NCI-H2227 (cell line): ENCODE measurements around the gene SRPRB.
"Not testable (repeated sequence)": the region's sequence is repeated elsewhere in the genome, so short reads cannot be mapped to it uniquely, and the experiment has no call there.

Source experiments
- DNase-seq: peaks from one replicate; lab custom pipeline; 2025; ENCODE audit not compliant: unreplicated experiment; lab: John Stamatoyannopoulos, UW

SRPRB gene

DNA sequence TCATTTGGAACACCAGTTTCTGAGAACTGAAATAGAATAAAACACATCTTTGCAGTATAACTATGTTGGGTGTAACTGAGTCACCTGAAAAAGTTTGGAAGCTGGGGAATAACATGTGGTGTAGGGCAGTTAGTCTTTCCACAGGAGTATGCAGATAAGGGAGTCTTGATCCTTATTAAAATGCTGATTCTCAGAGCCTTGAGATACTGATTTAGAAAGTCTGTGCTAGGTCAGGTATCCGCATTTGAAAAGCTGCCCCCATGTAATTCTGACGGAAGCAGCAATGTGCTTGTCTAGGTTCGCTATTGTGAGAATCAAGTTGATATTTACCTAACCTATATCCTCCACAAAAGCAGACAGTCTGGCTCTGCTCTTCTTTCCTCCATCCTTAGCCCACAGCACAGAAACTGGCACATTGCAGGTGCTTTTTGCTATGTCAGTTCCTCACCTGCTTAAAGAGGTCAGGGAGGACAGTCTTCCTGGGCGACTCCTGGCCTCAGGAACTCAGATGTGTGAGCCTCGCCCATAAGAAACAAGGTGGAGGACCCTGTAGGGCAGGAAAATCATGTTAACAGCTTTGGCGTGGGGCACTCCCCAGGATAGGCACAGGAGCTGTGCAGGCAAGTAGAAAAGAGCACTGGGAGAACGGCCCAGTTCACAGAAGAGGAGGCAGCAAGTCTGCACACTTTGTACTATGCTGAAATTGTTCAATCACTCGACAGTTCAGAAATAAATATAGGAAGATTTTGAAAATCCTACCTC lies 27.6 kb upstream of the SRPRB start:
- DNase-seq: no peak

DNA sequence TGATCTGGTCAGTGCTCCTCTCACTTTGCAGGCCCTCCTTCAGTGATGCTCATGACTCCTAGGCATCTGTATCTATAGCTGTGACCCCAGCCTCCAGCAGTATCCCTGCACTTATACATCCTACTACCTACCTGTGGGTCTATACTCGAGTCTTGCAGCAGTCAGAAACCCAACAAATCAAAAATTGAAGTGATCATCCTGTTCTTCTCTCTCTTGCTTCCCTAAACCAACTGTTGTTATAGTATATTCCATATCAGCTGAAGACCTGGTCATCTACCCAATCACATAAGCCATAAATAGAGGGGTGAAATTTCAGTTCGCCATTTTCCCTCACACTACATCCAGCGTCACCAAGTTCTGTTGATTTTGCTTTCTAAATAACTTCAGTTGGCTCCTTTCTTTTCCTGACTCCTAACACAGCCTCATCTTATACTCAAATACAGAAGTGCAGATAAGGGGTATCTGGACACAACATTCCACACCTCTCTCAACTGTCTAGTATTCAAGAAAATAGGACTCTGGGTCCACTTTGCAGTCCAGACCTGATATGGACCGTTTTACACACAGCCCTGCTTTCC lies 25.9 kb upstream of the SRPRB start:
- no peak for DNase-seq

DNA sequence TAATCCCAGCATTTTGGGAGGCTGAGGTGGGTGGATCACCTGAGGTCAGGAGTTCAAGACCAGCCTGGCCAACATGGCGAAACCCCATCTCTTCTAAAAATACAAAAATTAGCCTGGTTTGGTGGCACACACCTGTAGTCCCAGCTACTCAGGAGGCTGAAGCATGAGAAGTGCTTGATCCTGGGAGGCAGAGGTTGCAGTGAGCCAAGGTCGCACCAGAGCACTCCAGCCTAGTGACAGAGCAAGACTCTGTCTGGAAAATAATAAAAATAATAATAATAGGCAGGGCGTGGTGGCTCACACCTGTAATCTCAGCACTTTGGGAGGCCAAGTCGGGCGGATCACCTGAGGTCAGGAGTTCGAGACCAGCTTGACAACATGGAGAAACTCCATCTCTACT lies 24.9 kb upstream of the SRPRB start:
- not testable (repeated sequence) for DNase-seq

DNA sequence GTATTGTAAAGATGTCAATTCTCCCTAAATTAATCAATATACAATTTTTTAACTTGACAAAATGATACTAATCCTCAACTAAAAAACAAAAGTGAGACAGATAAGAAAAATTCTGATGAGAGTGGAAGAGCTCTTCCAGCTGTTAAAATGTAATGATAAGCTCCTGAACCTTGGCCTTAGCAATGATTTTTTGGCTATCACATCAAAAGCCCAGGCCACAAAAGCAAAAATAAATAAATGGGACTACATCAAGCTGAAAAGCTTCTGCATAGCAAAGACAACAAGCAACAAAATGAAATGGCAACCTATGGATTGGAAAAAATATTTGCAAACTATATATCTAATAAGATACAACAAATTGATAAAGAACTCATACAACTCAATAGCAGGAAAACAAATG lies 24.0 kb upstream of the SRPRB start:
- DNase-seq: no peak

DNA sequence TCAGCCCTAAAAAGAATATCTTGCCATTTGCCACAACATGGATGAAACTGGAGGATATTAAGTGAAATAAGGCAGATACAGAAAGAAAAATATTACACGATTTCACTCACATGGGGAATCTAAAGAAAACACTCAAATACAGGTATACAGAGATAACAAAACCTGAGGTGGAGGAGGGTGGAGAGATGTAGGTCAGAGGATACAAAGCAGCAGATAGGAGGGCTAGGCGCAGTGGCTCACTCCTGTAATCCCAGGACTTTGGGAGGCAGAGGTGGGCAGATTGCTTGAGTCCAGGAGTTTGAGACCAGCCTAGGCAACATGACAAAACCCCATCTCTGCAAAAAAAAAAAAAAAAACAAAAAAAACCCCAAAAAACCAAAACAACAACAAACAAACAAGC lies 23.2 kb upstream of the SRPRB start:
- no peak for DNase-seq

DNA sequence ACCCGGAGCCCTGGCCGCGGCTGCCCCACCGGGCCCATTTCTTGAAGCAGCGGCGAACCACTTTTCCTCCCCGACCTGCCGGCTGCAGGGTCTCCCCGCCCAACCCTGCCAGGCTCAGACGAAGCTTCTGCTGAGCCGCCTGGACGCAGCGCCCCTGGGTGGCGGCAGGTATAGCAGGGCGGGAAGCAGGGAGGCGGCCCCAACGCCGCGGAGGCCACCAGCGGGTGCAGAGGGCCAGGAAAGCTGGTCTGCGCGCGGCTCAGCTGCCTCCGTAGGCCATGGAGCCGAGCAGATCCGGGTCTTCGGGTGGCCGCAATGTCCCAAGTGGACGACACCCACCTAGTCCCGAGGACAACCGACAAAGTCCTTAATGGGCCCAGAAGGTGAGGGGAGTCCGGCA lies 21.9 kb upstream of the SRPRB start:
- DNase-seq: no peak

DNA sequence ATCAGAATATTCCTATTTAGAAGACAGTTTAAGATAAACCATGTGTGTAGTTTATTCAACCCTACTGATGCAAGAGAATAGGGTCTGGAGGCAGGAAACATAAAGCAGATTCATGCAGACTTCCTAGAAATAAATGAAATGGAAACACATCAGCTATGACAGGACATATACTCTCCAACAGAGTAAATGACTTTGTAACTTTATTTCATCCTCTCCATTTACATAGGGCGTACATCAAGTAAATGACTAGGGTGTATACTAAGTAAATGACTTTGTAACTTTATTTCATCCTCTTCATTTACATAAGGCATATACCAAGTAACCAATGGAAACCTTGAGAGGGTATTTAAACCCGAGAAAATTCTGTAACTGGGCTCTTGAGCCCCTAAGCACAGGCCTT lies 17.6 kb upstream of the SRPRB start:
- no peak for DNase-seq

DNA sequence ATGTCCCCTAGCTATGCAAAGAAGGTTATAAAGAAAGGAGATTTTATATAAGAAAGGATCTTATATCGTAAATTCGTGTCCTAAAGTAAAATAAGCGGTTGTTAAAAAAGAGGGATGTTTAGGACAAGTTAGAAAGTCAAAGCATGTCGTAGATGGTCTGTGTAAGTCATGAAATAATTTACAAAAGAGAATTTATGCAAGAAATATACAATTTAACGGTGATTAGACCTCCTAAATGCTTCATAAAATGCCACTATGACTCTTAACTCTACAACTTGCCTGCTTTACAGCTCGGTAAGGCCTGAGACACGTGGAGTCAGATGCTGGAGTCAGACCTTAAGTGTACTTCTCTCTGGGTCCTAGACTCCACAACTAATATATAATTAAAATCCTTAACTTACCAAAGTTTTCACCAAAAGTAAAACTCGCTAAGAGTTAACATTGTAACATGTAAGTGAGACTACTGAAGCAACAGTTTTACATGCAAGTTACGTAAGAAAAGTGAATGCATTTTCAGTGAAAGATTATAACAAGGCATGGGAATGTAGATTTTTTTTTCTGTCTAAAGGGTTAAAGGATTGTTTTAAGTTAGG lies 13.3 kb upstream of the SRPRB start:
- peak; percentile 19 for DNase-seq

DNA sequence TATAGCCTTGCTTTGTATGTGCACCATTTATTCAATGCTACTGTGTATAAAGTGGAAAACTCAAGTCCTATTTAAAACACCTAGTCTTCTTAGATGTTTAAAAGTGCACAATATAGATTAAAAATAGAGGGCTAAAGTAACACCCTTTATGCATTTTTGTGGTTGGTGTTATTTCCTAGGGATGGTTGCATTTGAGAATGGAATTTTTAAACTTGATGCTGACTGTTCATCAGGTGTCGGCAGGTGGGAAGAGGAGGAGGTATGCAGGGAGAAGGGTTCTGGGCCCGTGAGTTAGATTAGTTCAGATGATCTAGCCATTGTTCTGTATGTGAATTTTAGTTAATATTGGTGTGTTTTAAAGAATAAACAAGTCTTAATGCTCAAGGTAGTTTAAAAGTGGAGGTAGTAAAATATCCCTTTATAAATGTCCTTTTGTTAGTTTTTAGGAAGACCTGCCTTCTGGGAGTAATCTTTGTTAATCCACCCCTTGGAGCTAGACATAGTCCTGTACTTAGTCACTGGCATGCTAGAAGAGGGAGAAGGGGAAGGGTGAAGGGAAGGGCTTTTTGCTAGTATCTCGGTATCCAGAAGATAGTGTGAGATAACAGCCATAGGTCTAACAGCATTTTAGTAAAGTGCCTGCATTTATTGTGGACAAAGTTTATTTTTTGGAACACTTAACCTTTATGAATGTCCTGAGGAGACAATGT lies 8.1 kb upstream of the SRPRB start:
- no peak for DNase-seq

DNA sequence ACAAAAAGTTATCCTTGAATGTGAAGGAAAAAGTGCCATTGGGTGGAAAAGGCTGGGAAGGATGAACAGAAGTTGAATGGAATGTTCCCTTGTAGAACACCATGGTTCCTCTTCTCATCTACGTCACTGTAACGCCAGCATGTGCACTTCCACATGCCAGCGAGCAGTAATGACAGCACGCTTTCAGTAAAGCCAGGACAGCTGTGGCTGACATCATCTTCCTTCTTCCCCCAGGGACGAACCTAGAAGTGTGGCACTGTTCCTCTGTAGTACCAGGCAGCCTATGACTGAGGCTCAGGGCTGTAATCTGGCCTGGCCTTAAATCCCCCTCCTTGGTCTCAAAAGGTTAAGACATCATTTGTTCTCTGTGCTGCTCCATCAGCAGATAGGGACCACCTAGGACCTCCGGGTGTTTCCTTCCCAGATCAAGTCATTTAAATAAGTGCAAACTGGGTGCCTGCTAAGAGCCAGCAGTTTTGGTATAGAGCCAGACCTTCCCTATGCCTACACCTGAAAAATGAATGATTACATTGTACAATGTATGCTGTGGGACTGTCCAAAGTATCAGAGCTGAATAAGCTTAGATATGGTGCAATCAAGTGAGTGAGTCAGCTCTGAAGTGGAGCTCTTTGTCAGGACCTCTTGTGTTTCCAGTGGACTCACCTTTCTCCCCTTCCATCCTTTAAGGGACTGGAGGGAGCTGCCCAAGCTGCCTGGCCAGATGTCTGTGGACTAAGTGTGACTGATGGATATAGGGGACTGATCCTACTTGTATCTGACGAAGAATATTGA lies 5.6 kb upstream of the SRPRB start:
- no peak for DNase-seq

DNA sequence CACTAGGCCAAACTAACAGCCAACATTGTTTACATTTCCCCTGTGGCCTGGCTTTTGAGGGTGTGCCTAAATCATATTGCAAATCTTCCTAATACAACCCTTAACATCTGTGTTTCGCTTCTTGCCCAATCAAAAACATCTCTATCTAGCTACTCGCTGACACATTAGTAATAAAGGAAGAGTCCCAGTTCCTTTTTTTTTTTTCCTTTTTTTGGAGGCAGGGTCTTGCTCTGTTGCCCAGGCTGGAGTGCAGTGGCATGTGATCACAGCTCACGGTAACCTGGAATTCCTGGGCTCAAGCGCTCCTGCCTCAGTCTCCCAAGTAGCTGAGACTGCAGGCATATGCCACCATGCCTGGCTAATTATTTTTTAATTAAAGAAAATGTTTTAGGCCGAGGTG lies 2.1 kb upstream of the SRPRB start:
- DNase-seq: no peak

DNA sequence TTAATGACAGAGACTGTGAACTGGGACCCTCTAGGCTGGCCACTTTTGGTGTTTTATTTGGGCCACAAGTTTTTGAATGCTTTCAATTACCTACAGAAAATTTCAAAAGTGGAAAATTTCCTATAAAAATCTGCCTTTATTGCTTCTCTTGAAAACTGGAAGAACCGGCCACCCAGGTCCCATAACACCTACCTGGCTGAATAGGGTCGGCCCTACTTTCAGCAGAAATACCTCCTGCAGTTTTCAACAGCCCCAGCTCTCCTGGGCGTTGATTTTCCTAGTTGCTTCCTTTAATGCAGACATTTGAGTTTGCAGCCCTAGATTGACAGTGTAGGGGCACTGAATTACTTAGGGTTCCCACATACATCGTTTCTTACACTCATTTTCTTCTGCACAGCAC lies 719 bp upstream of the SRPRB start:
- no peak for DNase-seq

DNA sequence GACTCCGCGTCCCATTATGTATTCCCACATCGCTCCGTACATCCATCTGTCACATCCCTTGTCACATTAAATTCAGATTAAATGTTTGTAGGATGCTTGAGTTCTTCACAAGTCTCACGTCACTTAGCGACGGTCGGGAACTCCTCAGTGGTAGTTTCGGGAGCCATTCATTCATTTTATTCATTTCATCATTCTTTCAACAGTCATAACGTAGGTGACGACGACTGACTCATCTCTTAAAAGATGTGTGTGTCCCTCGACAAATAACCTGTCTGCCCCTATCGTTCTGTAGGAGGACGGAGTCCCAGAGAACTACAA lies 272 bp upstream of the SRPRB start:
- peak; percentile 15 for DNase-seq

DNA sequence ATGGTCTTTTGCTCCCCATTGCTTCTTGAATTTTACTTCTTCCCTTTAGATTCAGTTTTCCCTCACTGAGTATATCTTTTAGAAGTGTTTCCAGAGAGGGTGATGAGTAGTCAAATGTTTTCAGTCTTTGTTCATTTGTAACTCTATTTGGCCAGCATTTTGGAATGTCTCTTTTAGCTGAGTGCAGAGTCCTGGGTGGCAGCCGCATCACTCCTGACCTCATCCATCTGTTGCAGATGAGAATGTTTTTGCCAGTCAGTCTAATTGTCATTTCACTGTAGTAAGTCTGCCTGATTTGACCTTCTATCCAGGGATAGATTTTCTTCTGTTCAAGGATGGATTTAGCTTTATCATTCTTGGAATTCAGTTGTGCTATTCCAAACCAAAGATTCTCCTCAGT lies 7.3 kb downstream of the SRPRB start:
- no peak for DNase-seq

DNA sequence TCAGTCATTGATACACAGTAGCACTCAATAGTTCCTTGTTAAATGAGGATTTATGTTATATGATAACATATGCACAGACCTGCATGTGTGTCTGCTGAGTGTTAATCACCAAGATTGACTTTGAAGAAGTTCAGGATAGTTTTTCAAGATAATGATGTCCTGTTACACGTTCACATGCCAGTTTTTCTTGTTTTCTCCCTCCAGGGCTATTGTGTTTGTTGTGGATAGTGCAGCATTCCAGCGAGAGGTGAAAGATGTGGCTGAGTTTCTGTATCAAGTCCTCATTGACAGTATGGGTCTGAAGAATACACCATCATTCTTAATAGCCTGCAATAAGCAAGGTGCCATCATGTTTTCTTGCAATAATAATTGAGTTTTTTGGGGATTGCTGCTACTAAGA lies 9.8 kb downstream of the SRPRB start:
- no peak for DNase-seq

DNA sequence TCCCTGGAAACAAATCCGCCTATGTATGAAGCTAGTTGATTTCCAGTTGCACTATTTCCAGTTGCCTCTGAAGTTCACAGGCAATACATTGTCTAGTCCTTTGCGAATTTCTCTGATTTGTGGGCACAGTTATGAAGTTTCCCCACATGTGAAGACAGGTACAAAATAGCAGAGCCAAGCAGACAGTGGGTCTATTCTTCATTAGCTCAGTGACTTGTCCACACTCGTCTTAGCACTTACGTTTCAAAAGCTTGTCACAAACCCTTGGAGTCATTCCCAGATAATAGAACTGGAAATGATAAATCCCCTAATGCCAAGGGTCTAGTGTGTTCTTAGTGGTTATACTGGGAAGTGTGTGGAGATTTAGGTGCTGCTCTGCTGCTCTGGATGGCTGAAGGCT lies 14.5 kb downstream of the SRPRB start:
- no peak for DNase-seq

DNA sequence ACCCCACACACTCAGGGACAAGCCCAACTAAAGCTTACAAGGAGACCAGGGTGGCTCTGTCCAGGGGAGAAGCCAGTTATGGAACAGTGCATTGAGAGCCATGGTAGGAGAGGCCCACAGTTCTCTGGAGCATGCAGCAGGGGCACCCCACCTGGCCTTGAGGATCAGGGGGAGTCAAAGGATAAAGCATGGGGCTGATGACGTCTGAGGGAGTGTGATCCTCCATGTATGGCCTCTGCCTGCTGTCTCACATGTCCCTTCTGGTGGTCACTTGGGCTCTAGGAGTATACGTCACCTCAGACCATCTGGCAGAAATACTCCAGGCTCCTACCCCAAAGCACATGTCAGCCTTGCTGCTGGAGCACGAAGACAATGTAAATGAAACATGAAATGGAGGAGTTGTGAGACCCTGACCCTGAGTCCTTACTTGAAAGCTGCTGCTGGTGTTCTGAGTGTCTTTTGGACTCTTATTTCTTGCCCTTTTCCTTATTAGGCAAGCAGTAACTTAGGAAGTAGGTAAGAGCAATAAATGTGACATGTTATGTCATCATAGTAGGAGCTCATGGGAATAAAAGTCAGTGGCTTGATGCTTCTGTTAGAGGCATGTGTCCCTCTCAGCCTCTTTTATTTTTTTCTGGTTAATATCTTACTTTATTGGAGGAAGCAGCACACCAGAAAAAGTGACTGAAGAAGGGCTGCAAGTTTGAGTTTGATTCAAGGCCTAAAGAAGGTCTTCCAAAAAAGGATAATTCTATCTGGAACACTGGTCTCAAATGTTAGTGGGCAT lies 15.5 kb downstream of the SRPRB start:
- DNase-seq: no peak

DNA sequence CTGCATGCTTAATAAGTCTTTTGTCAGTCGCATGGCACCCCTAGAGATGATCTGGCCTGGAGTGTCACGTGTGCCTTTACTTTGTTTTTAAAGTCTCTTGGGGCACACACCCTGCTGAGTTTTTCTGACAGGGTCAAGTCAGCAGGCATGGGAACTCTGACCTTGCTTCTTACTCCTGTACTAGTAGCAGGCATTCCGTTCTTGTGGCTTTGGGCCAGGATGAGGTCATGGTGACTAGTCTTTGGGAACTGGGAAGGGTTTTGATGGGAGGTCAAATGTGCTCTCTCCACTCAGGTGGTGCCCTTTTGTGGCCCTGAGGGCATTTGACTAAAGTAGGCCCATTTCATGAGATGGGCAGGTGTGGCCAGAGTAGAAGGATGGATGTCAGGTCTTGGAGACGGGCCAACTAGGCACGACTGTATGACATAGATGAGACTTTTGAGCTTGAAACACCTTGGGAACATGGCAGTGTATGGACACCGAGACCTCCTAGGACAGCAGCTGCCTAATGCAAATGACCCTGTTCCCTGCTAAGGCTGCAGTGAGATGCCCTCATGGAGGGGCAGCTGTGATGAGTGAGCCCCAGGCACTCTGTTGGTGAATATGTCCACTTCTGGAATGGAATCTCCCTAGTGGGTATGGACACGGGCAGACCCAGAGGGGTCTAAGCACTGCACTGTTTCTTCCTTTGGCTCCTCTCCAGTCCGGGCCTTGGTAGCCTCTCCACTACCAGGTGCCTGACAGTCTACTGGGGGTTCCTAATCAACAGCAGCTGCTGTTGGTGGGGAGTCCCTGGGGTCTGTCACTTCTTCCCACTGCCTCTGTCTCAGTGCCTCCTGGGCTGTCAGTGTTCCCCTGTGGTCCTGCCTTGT lies 16.4 kb downstream of the SRPRB start:
- DNase-seq: no peak

DNA sequence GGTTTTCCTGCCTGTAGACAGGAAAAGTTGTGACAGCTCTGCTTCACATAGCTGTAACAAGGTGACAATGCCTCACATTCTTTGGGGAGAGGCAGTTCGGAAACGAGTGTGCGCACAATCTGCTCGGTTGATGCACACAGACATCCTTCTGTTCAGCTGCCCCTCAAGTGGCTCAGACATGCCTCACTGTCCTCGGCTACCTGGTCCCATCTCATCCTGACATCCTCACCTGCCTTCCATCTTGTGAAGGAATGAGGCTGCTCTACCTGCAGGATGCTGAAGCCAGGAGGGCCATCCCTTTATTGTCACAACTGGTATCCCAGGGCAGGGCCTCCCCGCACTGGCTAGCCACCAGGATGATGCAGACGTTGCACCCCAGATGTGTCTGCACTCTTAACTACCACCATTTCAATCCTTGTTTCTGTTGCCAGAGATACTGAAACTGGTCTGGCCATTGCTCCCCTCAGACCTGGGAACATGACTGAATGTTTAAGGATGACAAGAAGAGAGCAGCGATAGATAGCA lies 19.4 kb downstream of the SRPRB start:
- DNase-seq: no peak
